ENCODE measurements around the gene CTNNA2. TPM values are rescaled to one million over a fixed set of nuclear protein-coding genes. Genes with fewer than 3 reads are reported as not detected.

CTNNA2 gene
- total and polyA plus RNA-seq, 9 of the 15 experiments (the other 6 are each of a cell fraction or from before 2014, with no cell fraction given), result 0.03 to 0.40 (median 0.15) TPM

- TF ChIP-seq, protein P1, sequence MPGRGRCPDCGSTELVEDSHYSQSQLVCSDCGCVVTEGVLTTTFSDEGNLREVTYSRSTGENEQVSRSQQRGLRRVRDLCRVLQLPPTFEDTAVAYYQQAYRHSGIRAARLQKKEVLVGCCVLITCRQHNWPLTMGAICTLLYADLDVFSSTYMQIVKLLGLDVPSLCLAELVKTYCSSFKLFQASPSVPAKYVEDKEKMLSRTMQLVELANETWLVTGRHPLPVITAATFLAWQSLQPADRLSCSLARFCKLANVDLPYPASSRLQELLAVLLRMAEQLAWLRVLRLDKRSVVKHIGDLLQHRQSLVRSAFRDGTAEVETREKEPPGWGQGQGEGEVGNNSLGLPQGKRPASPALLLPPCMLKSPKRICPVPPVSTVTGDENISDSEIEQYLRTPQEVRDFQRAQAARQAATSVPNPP (IDR thresholded peaks at IDR 0.05; ENCODE audit: borderline replicate concordance, insufficient read depth, insufficient read length), result no peak
- no peak for TF ChIP-seq TGIF2 (CRISPR knock-in tag; IDR thresholded peaks at IDR 0.05)
- no peak for TF ChIP-seq NRF1 (conservative IDR thresholded peaks at IDR 0.05 in 1 of 2, IDR thresholded peaks at IDR 0.05 in 1 of 2)
- no peak for TF ChIP-seq HNRNPH1 (optimal IDR thresholded peaks at IDR 0.05; ENCODE audit: low read depth, low read length)
- TF ChIP-seq KAT2B (IDR thresholded peaks at IDR 0.05; ENCODE audit: low read depth, low read length), result no peak
- no peak for TF ChIP-seq BCOR (IDR thresholded peaks at IDR 0.05)
- TF ChIP-seq ZNF444 (CRISPR knock-in tag; IDR thresholded peaks at IDR 0.05), result no peak
- TF ChIP-seq ZNF408 (CRISPR knock-in tag; IDR thresholded peaks at IDR 0.05; ENCODE audit: low read depth), result no peak
- no peak for TF ChIP-seq ATF4 (CRISPR knock-in tag; IDR thresholded peaks at IDR 0.05)
These were observed 1108.8 kb downstream of the CTNNA2 start (continued) for GRCh38 chr2:80621656-80622055.

DNA sequence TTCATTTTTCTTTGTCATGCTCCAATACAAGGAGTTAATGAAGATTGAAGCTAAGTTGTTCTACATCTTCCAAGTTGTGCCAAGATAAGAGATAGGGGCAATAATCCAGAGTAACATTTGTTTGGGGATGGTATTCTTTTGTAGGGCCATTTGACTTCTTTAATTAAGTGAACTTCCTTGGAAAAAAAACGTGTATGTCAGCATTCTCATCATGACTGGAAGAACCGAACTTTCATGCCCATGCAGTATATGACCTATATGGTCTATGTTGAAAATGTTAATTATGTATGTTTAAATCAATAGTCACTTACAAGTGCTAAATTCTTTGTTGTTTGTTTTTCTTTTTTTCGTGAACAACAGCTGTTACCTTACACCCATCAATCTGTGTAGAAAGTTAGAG lies 1111.2 kb downstream of the CTNNA2 start:
- Histone ChIP-seq H3K4me2 (ENCODE audit: insufficient read depth, low read length) (no peak overlapping the region), H3K27me3 (ENCODE audit: control insufficient read depth in 2 of 2, insufficient read depth in 2 of 2, low read length in 2 of 2) (no peaks in the 10 kb centered on the region), H3K9me3 (replicated peaks; ENCODE audit: control insufficient read depth, insufficient read depth, low read depth, low read length) (no peaks in the 10 kb centered on the region), H3K4me1 (replicated peaks in 1 of 2; ENCODE audit: control insufficient read depth in 2 of 2, insufficient read depth in 2 of 2, low read length in 2 of 2) (no peaks in the 10 kb centered on the region), H2AFZ (ENCODE audit: low read depth, low read length) (no peak overlapping the region), H3K9ac (ENCODE audit: insufficient read depth in 1 of 2, low read depth in 2 of 2, low read length in 2 of 2) (no peak overlapping the region), H3K9me1 (ENCODE audit: control insufficient read depth, insufficient read depth, low read length) (no peaks in the 10 kb centered on the region), H3K36me3 (ENCODE audit: control insufficient read depth, insufficient read depth, low read length) (no peaks in the 10 kb centered on the region), H3K79me2 (ENCODE audit: control insufficient read depth, insufficient read depth, low read length) (no peaks in the 10 kb centered on the region), H4K20me1 (replicated peaks; ENCODE audit: control insufficient read depth, insufficient read depth, low read length) (no peaks in the 10 kb centered on the region), H3K27ac (ENCODE audit: extremely low read depth, low read depth, low read length) (no peak overlapping the region), H3K4me3 (no peak overlapping the region)
- 0% methylated on average over 3 of the region's 3 CpGs for WGBS (ENCODE audit: insufficient coverage, low coverage, missing lambda C conversion rate)
- no TSS peak for BruUV-seq (replicated peaks)
- in situ Hi-C loops (cut with MboI) (no loop called here), intact Hi-C loops (cut with micrococcal nuclease) (no loop called here)
- no peak for FAIRE-seq
- ChIA-PET POLR2A (no interaction called here), CTCF (ENCODE audit: low intra/inter-chr PET ratio) (no interaction called here)
- ATAC-seq, result no peak
- no peak for DNase-seq (ENCODE audit: extremely low read depth in 1 of 4, low spot score in 3 of 4)
- TF ChIP-seq CBX8 (IDR thresholded peaks at IDR 0.05; ENCODE audit: borderline replicate concordance, extremely low read depth, low read depth, low read length, poor library complexity, severe bottlenecking) (no peak), YBX1 (IDR thresholded peaks at IDR 0.05) (no peak), ZSCAN32 (CRISPR knock-in tag; IDR thresholded peaks at IDR 0.05) (no peak), E2F6 (IDR thresholded peaks at IDR 0.05; ENCODE audit: borderline replicate concordance in 1 of 2, extremely low read depth in 1 of 2, insufficient read depth in 1 of 2, insufficient read length in 1 of 2, low read depth in 1 of 2, low read length in 1 of 2, poor library complexity in 1 of 2, severe bottlenecking in 1 of 2) (no peak), SRSF1 (IDR thresholded peaks at IDR 0.05; ENCODE audit: low read depth, low read length) (no peak), ZFX (CRISPR knock-in tag; IDR thresholded peaks at IDR 0.05) (no peak), SRSF7 (optimal IDR thresholded peaks at IDR 0.05; ENCODE audit: low read depth, low read length) (no peak), IFI16 (CRISPR knock-in tag; IDR thresholded peaks at IDR 0.05) (no peak), SNRNP70 (optimal IDR thresholded peaks at IDR 0.05; ENCODE audit: low read depth, low read length) (no peak)

All from K562 (cell line).